Measurements from ENCODE around the gene FOXJ3.
A peak's percentile ranks its signal among the peaks of the same experiment; 100 is the strongest.

The FOXJ3 gene

DNA sequence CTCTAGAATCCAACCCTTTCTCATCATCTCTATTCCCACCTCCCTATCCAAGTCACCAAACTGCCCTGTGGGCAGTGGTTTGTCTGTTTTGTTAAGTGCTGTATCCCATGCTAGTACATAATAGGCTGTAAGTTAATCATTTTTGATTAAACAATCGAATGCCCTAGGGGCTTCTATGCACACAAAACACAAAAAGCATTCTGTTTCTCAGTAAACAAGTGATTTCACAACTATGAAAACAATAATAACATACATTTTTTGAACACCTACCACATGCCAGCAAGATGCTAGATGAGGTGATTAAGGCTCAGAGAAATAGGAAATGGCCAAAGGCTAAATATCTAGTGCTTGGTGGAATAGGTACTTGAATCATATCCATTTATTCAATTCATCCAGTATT, 186.9 kb downstream of the FOXJ3 start:
- H3K27ac Mint-ChIP-seq, result no peak overlapping the region
- ATAC-seq (no peak), DNase-seq (ENCODE audit: low spot score in 2 of 2) (no peak)
- H3K9me3 Mint-ChIP-seq, result no peaks in the 10 kb centered on the region
- H3K36me3 Mint-ChIP-seq, result no peaks in the 10 kb centered on the region
- H3K4me3 Mint-ChIP-seq, result no peak overlapping the region
- no peaks in the 10 kb centered on the region for H3K4me1 Mint-ChIP-seq

DNA sequence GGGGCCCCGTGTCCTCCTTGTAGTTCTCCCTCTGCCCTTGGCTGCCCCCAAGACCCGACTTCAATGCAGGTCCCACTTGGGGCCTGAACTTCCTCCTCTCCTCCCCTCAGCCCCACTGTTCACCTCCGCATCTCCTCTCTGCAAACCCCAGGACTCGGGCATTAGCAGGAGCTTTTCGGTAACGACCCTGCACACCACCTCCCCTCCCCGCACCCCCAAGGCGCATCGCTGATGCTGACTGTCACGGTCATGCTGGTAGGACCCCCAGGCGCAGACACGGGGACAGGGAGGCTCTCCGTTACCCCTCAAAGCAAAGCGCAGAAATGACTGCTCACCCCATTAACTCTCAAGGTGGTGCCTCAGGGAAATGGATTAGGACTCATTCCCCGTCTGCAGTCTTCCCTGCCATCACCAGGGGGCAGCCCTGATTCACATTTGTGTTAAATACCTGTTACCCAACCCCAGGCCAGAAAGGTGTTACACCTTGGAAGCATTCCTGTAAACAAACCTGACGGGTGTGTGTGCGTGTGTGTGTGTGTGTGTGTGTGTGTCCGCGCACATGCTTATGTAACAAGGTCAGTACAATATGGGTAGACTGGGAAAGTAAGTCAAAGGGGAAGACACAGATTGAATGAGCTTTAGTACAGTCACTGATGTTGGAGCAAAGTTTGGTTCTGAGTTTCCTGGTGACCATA, 188.3 kb downstream of the FOXJ3 start:
- Mint-ChIP-seq H3K9me3 (no peaks in the 10 kb centered on the region), H3K4me3 (no peak overlapping the region), H3K4me1 (no peaks in the 10 kb centered on the region), H3K36me3 (no peaks in the 10 kb centered on the region), H3K27ac (no peak overlapping the region)
- DNase-seq (ENCODE audit: low spot score in 2 of 2) (peak; percentile 52 to 83), ATAC-seq (peak; percentile 60)

DNA sequence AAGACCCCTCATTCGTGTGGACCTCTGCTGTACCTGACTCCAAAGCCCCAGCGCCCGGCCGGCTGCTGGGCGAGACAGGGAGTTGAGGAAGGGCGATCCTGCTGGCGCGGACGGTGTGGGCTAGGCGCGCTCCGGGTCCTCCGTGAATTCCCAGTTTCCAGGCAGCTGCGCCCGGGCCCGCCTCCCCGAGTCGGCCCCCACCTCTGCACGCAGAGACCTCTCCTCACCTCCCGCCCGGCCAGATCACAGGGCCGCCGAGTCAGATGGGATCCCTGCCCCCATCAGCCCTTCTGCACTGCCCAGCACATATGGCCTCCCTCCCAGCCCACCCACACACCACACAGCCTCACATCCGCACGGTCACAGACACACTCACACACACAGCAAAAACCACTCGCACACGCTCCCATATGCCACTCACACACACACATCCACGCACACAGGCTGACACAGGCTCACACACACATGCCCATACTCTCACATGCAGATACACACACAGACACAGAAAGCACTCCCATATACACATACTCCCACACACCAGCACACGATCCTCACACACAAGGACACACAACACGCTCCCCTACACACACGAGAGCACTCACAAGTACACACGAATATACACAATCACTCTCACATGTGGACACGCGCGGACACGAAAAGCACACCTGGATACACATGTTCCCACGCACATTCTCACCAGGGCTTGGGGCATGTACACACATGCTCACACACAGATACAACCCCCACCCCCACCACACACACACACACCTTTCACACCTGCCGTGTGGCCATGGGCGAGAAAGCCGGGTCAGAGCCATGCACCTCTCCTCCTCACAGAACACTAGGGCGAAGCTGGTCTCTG, 189.0 kb downstream of the FOXJ3 start:
- H3K4me1 Mint-ChIP-seq, result no peaks in the 10 kb centered on the region
- DNase-seq (ENCODE audit: low spot score in 2 of 2), result no peak
- no peak overlapping the region for H3K4me3 Mint-ChIP-seq
- no peak overlapping the region for H3K27ac Mint-ChIP-seq
- no peaks in the 10 kb centered on the region for H3K9me3 Mint-ChIP-seq
- H3K36me3 Mint-ChIP-seq, result no peaks in the 10 kb centered on the region
- no peak for ATAC-seq

DNA sequence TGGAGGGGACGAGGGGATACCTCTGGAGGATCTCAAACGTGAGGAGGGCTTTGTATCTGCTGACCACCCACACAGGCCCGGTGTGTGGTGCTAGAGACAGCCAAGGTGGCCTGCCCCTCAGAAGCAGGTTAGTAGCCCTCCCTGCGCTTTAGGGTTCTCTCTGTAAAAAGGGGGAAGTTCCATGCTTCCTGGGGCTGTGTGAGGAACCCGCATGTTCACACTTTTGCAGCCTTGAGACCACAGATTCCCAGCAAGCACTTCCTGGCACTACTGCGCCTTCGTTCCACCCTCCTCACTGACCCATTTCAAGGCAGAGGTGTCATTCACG, 189.7 kb downstream of the FOXJ3 start:
- H3K4me3 Mint-ChIP-seq, result no peak overlapping the region
- no peak for DNase-seq (ENCODE audit: low spot score in 2 of 2)
- no peak overlapping the region for H3K27ac Mint-ChIP-seq
- no peak for ATAC-seq
- H3K36me3 Mint-ChIP-seq, result no peaks in the 10 kb centered on the region
- H3K4me1 Mint-ChIP-seq, result no peaks in the 10 kb centered on the region
- no peaks in the 10 kb centered on the region for H3K9me3 Mint-ChIP-seq

DNA sequence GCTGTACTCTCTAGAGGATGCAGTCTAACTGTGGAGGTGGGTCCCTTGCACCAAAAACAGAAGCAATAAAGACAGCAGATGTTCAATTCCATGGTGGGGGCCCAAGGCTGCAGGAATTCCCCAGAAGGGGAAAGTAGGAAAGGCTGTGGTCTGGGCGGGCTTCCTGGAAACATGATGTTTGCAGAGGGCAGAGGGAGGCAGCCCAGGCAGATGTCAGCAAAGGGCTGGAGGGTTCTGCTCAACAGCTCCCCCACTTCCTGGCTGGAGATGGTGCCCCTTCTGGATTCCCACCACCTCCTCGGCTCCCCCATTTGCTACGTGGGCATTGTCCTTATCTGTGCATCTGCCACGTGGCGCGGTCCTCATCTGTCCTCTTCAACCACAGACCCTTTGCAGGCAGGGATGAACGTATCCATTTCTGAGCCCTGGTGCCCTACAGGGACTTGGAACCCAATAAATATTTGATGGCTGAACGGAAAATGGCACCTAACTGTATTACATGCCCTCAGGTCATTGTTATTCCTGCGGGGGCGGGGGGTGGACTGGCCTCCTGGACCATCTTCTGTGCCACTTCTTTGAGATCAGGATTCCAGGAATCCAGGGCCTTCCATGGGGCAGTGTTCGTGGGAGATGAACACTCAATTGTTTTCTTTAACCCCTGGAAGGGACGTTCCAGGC, 190.2 kb downstream of the FOXJ3 start:
- Mint-ChIP-seq H3K4me1 (no peaks in the 10 kb centered on the region), H3K4me3 (no peak overlapping the region), H3K36me3 (no peaks in the 10 kb centered on the region), H3K9me3 (no peaks in the 10 kb centered on the region), H3K27ac (no peak overlapping the region)
- ATAC-seq, result no peak
- DNase-seq (ENCODE audit: low spot score in 2 of 2), result no peak

DNA sequence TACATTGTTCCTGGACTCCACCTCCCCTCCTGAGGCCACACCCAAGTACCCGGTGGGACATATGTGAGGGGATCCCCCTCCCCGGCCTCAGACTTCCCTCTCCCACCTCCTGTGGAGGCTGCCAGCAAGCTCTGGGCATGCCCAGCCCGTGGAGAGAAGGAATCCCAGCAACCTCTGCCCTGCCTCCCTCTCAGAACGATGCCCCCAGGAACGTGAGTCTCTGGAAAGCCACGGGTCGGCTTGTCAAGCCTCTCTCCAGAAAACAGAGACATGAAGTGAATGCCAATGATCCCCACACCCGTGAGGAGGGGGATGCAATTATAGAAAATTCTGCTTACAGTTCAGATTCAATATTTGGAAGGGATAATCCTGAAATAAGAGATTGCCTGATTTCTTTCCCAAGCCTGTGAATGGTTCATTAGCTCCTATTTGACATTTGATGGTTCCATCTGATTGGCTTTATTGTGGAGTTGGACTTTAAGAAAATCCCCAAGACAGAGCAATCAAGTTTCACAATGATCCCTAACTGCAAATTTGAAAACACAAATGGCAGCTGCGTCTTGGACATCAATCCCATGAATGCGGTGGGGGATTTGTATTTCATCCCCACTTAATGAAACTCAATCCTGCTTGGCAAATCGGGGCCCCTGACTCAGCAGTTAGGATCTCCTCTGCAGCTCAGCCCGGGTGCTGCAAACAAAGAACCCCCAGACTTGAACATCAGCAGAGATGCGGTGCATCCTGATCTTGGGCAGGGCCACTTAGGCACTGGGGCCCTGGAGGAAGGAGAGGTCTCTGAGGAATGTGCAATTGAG, 190.9 kb downstream of the FOXJ3 start:
- Mint-ChIP-seq H3K4me1 (no peaks in the 10 kb centered on the region), H3K27ac (no peak overlapping the region), H3K9me3 (no peaks in the 10 kb centered on the region), H3K36me3 (no peaks in the 10 kb centered on the region), H3K4me3 (no peak overlapping the region)
- DNase-seq (ENCODE audit: low spot score in 2 of 2) (no peak), ATAC-seq (no peak)

DNA sequence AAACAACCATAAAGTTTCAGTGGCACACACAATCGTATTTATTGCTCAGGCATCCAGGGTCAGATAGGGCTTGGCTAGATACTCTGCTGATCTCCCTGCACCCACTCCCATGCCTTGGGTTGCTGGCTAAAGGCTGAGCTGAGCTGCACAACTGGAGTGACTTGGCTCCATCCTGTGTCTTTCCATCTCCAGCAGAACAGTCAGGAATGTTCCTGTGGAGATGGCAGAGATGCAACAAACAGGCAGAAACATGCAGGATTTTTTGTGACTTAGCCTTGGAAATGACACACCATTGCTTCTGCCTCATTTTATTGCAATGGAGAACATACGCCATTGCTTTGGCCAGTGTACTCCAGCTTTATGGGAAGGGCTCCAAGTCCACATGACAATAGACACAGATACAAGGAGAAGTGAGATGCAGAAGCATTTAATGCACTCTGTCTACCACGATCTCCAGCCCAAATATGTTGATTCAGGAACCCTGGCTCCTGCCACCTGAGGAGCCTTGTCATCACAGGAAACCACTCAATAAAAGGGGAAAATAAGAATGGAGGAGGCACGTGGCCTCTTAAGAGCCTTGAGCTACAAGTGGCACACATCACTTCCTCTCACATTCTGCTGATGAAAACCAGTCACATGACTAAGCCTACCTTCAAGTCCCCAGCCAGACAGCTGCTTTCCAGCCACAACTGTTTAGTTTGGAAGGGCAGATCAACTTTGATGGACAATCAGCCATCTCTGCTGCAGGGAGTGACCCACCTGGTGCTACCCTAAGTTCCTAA, 191.9 kb downstream of the FOXJ3 start:
- H3K4me3 Mint-ChIP-seq, result no peak overlapping the region

DNA sequence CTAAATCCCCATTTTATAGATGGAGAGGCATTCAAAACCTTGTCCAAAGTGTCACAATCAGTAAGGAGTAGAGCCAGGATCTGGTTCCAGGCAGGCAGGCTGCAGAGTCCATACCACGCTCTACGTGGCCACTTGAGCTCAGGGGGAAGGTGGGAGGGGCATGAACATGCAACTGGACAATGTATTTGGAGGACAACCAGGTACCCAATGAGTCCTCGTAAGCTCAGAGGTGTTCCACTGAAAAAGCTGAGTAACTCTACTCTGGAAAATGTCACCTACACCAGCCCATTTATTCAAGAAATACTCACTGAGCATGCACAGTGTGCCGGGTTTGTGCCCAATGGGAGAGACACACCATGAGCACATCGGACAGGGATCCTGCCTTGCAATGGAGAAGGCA, 193.1 kb downstream of the FOXJ3 start:
- Mint-ChIP-seq H3K27ac (no peak overlapping the region), H3K4me3 (no peak overlapping the region), H3K36me3 (no peaks in the 10 kb centered on the region), H3K4me1 (no peaks in the 10 kb centered on the region), H3K9me3 (no peaks in the 10 kb centered on the region)
- DNase-seq (ENCODE audit: low spot score in 2 of 2) (no peak), ATAC-seq (no peak)

More for the DNA sequence above, 191.9 kb downstream of the FOXJ3 start:
- Mint-ChIP-seq H3K36me3 (no peaks in the 10 kb centered on the region), H3K27ac (no peak overlapping the region), H3K4me1 (no peaks in the 10 kb centered on the region), H3K9me3 (no peaks in the 10 kb centered on the region)
- DNase-seq (ENCODE audit: low spot score in 2 of 2) (no peak), ATAC-seq (peak; percentile 31)

DNA sequence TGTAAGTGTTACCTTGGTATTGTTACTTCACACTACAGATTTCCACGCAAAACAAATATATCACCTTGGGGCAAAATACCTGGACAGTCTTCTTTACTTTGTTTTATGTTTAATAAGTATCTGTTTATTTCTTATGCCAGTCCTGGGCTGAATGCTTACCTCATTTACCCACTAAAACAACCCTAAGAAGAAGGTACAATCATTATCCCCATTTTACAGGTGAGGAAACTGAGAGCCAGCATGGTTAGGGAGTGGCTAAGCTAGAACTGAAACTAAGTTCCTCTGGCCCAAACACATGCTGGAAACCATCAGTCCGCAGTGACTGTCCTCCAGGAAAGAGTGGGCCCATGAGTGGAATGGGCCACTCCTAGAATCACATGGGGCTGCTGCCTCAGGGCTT, 194.8 kb downstream of the FOXJ3 start:
- no peaks in the 10 kb centered on the region for H3K4me1 Mint-ChIP-seq
- ATAC-seq, result no peak
- no peaks in the 10 kb centered on the region for H3K9me3 Mint-ChIP-seq
- no peak overlapping the region for H3K27ac Mint-ChIP-seq
- no peak overlapping the region for H3K4me3 Mint-ChIP-seq
- DNase-seq (ENCODE audit: low spot score in 2 of 2), result no peak
- no peaks in the 10 kb centered on the region for H3K36me3 Mint-ChIP-seq

DNA sequence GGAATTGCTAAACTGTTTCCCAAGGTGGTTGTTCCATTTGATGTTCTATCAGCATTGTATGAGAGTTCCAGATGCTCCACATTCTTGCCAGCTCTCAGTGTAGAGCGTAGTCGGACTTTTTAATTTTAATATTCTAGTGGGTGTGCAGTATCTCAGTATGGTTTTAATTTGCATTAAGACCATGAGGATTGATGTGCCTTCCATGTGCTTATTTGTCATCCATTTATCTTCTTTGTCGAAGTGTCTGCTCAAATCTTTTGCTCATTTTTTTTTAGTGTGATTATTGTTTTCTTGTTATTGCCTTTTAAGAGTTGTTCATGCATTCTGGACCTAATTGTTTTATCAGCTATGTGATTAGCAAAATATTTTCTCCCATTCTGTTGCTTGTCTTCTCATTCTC, 195.6 kb downstream of the FOXJ3 start:
- ATAC-seq (no peak), DNase-seq (ENCODE audit: low spot score in 2 of 2) (no peak)
- H3K9me3 Mint-ChIP-seq, result no peaks in the 10 kb centered on the region
- H3K4me3 Mint-ChIP-seq, result no peak overlapping the region
- H3K36me3 Mint-ChIP-seq, result no peaks in the 10 kb centered on the region
- H3K27ac Mint-ChIP-seq, result no peak overlapping the region
- H3K4me1 Mint-ChIP-seq, result no peaks in the 10 kb centered on the region

DNA sequence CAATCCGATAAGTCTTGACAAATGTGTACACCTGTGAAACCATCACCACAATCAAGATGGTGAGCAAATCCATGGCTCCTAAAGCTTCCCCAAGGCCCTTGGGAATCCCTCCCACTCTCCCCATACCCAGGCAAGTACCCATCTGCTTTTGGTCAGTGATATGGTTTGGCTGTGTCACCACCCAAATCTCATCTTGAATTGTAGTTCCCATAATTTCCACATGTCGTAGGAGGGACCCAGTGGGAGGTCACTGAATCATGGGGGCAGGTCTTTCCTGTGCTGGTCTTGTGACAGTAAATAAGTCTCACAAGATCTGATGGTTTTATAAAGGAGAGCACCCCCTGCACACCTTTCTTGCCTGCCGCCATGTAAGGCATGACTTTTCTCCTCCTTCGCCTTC, 196.4 kb downstream of the FOXJ3 start:
- DNase-seq (ENCODE audit: low spot score in 2 of 2) (peak in 1 of 2 donors; percentile 36), ATAC-seq (no peak)
- Mint-ChIP-seq H3K9me3 (no peaks in the 10 kb centered on the region), H3K27ac (no peak overlapping the region), H3K4me1 (no peaks in the 10 kb centered on the region), H3K36me3 (no peaks in the 10 kb centered on the region), H3K4me3 (no peak overlapping the region)

DNA sequence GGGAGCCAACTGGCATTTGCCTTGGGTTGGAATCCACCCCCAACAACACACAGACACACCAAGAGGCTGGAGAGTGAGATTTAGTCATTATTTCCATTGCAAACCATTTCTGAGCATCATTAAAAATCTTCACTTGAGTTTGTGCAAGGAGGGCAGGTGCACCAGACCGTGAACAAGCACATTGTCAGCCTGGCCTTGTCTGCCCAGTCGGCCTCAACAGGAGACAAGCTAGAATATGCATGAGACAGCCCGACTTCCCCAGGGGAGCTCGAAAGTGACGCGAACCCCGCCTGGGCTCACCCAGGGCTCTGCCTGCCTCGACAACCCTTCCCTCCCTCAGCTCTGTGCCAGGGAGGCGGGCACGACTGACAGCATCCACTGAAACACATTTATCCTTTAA, 197.3 kb downstream of the FOXJ3 start:
- Mint-ChIP-seq H3K36me3 (no peaks in the 10 kb centered on the region), H3K4me3 (no peak overlapping the region), H3K9me3 (no peaks in the 10 kb centered on the region), H3K27ac (no peak overlapping the region), H3K4me1 (no peaks in the 10 kb centered on the region)
- peak in 1 of 2 donors; percentile 32 for DNase-seq (ENCODE audit: low spot score in 2 of 2)
- no peak for ATAC-seq

DNA sequence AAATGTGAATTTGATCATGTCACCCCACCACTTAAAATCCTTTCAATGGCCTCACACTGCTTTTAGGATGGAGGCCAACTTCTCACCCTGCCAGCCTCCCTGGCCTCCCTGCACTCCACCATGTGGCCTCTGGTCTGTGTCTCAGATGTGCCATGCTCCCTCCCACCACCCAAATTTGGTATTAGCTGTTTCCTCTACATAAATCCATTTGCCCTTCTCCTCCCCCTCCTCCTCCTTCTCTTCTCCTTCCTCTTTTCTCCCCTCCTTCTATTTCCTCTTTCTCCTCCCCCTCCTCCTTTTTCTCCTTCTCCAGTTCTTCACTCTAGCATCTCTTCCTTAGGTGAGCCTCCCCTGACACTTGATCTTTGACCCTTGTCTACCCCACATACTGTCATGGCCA, 198.6 kb downstream of the FOXJ3 start:
- H3K4me3 Mint-ChIP-seq, result no peak overlapping the region
- ATAC-seq (no peak), DNase-seq (ENCODE audit: low spot score in 2 of 2) (no peak)
- H3K27ac Mint-ChIP-seq, result no peak overlapping the region
- no peaks in the 10 kb centered on the region for H3K9me3 Mint-ChIP-seq
- no peaks in the 10 kb centered on the region for H3K36me3 Mint-ChIP-seq
- H3K4me1 Mint-ChIP-seq, result no peaks in the 10 kb centered on the region

DNA sequence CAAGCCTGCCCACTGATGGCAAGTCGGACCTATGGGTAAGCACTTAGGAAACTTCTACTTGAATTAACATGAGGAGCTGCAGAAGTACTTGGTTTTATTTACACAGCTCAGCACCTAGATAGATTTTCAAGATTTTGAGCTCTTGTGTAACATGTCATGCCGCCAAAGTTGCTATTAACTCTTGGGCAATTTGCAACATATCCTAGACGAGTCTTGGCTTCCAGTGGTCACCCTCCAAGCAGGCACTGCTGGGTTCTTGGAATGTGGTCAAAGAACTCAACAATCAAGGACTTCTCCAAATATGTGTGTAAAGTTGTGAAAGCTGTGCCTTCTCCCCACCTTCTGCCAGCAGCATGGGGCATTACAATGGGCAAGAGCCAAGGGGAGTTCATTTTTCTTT, 199.6 kb downstream of the FOXJ3 start:
- Mint-ChIP-seq H3K4me1 (no peaks in the 10 kb centered on the region), H3K4me3 (no peak overlapping the region), H3K27ac (no peak overlapping the region), H3K36me3 (no peaks in the 10 kb centered on the region), H3K9me3 (no peaks in the 10 kb centered on the region)
- ATAC-seq, result no peak
- peak in 1 of 2 donors; percentile 30 for DNase-seq (ENCODE audit: low spot score in 2 of 2)
